Kidney epithelial cell (primary cell): ENCODE measurements around the gene MS4A3. TPM values are rescaled to one million over a fixed set of nuclear protein-coding genes. Genes with fewer than 3 reads are reported as not detected.
"Not testable (repeated sequence)": the region's sequence is repeated elsewhere in the genome, so short reads cannot be mapped to it uniquely, and the experiment has no call there.

Experiments used
- DNase-seq: peaks from one replicate; pipeline ENCODE4 v3.0.0-alpha.2; 2010; ENCODE audit warnings: low read depth
- H3K27me3 ChIP-seq: 2 replicates; pipeline ENCODE4 v1.6.0; 2011; ENCODE audit warnings: low read length; ENCODE audit not compliant: control insufficient read depth, insufficient read depth
- H3K36me3 ChIP-seq: 2 replicates; pipeline ENCODE4 v1.5.1; 2011; ENCODE audit warnings: low read length; ENCODE audit not compliant: control insufficient read depth, insufficient read depth
- H3K4me3 ChIP-seq: 2 replicates; pipeline ENCODE4 v1.5.1; 2011; ENCODE audit warnings: low read depth, mild to moderate bottlenecking, control low read depth, low read length
- CTCF ChIP-seq: IDR thresholded peaks from 2 replicates; pipeline ENCODE4 v1.5.1; 2011; ENCODE audit warnings: mild to moderate bottlenecking, moderate library complexity, low read length, control low read depth, inconsistent platforms; ENCODE audit not compliant: insufficient read depth, poor library complexity, severe bottlenecking
- total RNA-seq: library from RNA; depleted of rRNA; stranded (reverse); fragments of >200 nt; gene quantifications from 2 replicates; pipeline ENCODE4 v1.2.3, GENCODE V29; 2015

The MS4A3 gene
- total RNA-seq, 1 donor from 2014 or later, result not detected

GRCh38 chr11:60087239-60087638, 30.8 kb downstream of the MS4A3 start:
- DNase-seq, result no peak
- TF ChIP-seq CTCF, result no peak
- Histone ChIP-seq H3K4me3 (no peak overlapping the region), H3K36me3 (no peaks in the 10 kb centered on the region), H3K27me3 (no peaks in the 10 kb centered on the region)

- no peak for DNase-seq
- TF ChIP-seq CTCF, result no peak
- H3K36me3 ChIP-seq, result no peaks in the 10 kb centered on the region
- H3K27me3 ChIP-seq, result no peaks in the 10 kb centered on the region
- no peak within 1 kb of the TSS for H3K4me3 ChIP-seq
Observed at GRCh38 chr11:60088364-60088763, 31.9 kb downstream of the MS4A3 start, which contains the start of gene MS4A2. Gene MS4A2 (plus strand): TSS chr11:60088664. CDS start chr11:60088766, 102 bp downstream.

- DNase-seq, result no peak
- H3K36me3 ChIP-seq, result no peaks in the 10 kb centered on the region
- no peak for TF ChIP-seq CTCF
- H3K4me3 ChIP-seq, result no peak overlapping the region
- no peaks in the 10 kb centered on the region for H3K27me3 ChIP-seq
Observed at GRCh38 chr11:60095477-60096120, 39.1 kb downstream of the MS4A3 start.

GRCh38 chr11:60097189-60097588, 40.7 kb downstream of the MS4A3 start:
- no peaks in the 10 kb centered on the region for H3K36me3 ChIP-seq
- H3K27me3 ChIP-seq, result no peaks in the 10 kb centered on the region
- no peak for TF ChIP-seq CTCF
- DNase-seq, result no peak
- no peak overlapping the region for H3K4me3 ChIP-seq

- Histone ChIP-seq H3K27me3 (no peaks in the 10 kb centered on the region), H3K4me3 (no peak overlapping the region), H3K36me3 (no peaks in the 10 kb centered on the region)
- peak; percentile 29 for DNase-seq
- no peak for TF ChIP-seq CTCF
Observed at GRCh38 chr11:60098508-60098907, 42.0 kb downstream of the MS4A3 start.

- Histone ChIP-seq H3K4me3 (no peak overlapping the region), H3K27me3 (no peaks in the 10 kb centered on the region), H3K36me3 (no peaks in the 10 kb centered on the region)
- no peak for TF ChIP-seq CTCF
- no peak for DNase-seq
Observed at GRCh38 chr11:60100516-60100915, 44.1 kb downstream of the MS4A3 start.

- not testable (repeated sequence) for H3K4me3 ChIP-seq, DNase-seq, H3K27me3 ChIP-seq, H3K36me3 ChIP-seq
Observed at GRCh38 chr11:60101368-60101767, 44.9 kb downstream of the MS4A3 start.

- H3K27me3 ChIP-seq, H3K4me3 ChIP-seq, H3K36me3 ChIP-seq, DNase-seq: not testable (repeated sequence)
Observed at GRCh38 chr11:60104471-60105115, 48.1 kb downstream of the MS4A3 start.
